Gastrocnemius medialis (tissue), 4 donors: ENCODE results near the gene LRRC26.

Source experiments
- POLR2A ChIP-seq, 2 donors: fragments of 450-650 bp; IDR thresholded peaks; one replicate each; pipeline ENCODE4 v1.6.1; 2017; ENCODE audit warnings: antibody characterized with exemption in 2 of 2, mild to moderate bottlenecking in 2 of 2, moderate library complexity in 2 of 2
- TF ChIP-seq, protein P1 (sequence below), 5 experiments: fragments of 450-650 bp in 3 of 5; fragments of 200-600 bp in 2 of 5; sonication (generic) in 2 of 5; IDR thresholded peaks in 4 of 5; conservative IDR thresholded peaks in 1 of 5; 1 replicate in 4 of 5; 2 replicates in 1 of 5; pipeline ENCODE4 v1.5.1; 2016 to 2019; ENCODE audit warnings: antibody characterized with exemption in 5 of 5, mild to moderate bottlenecking in 3 of 5, moderate library complexity in 3 of 5

DNA sequence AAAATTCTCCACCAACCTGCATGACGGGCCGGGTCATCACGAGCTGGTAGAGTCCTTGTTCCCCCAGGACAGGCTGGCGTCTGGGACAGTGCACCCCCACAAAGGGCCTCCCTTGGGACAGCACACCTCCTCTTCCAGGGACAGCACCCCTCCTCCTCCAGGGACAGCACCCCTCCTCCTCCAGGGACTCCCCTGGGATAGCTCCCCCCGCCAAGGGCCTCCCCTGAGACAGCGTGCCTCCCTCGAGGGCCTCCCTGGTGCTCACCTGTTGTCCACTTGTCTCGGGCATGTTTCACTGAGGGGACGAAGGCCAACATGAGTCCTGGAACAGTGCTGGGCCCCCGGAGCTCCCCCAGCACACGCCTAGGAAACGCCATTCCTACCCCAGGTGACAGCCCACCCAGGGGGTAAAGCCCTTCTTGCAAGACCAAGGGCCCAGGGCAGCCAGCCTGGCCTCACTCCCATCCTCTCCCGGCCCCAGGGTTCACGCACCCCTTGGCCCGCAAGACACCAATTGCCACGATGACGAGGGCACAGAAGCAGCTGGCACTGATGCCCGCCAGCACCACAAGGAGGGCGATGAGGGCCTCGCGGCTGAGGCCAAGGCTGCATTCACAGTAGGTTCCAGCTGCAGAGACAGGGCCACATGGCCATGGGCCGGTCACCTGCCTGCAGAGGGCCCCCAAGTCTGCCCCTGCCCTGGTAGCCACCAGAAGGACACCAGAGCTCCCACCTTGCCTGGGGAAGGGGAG, 1.5 kb upstream of the LRRC26 start:
- TF ChIP-seq, protein P1, sequence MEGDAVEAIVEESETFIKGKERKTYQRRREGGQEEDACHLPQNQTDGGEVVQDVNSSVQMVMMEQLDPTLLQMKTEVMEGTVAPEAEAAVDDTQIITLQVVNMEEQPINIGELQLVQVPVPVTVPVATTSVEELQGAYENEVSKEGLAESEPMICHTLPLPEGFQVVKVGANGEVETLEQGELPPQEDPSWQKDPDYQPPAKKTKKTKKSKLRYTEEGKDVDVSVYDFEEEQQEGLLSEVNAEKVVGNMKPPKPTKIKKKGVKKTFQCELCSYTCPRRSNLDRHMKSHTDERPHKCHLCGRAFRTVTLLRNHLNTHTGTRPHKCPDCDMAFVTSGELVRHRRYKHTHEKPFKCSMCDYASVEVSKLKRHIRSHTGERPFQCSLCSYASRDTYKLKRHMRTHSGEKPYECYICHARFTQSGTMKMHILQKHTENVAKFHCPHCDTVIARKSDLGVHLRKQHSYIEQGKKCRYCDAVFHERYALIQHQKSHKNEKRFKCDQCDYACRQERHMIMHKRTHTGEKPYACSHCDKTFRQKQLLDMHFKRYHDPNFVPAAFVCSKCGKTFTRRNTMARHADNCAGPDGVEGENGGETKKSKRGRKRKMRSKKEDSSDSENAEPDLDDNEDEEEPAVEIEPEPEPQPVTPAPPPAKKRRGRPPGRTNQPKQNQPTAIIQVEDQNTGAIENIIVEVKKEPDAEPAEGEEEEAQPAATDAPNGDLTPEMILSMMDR (IDR thresholded peaks at IDR 0.05 in 4 of 5, conservative IDR thresholded peaks at IDR 0.05 in 1 of 5): no peak
- no peak for TF ChIP-seq POLR2A (IDR thresholded peaks at IDR 0.05)
